ENCODE results near the gene ZIC5. TPM values are rescaled to one million over a fixed set of nuclear protein-coding genes. Genes with fewer than 3 reads are reported as not detected.

Gene ZIC5
- total RNA-seq, 3 donors from 2014 or later (not counting 1 experiment from before 2014, with no cell fraction given), result not detected

- H3K9me3 ChIP-seq (ENCODE audit: control insufficient read depth, insufficient read depth, low read length), result peaks cover 27% of the 10 kb centered on the region
Observed at GRCh38 chr13:99974939-99975561, 3.5 kb upstream of the ZIC5 start.

GRCh38 chr13:99974296-99974938 is 2.9 kb upstream of the ZIC5 start:
- H3K27me3 ChIP-seq (ENCODE audit: control insufficient read depth, insufficient read depth, low read length), result peaks cover 83% of the 10 kb centered on the region
- H3K4me3 Mint-ChIP-seq, result peak overlapping the region; percentile 15
- intact Hi-C loops (cut with micrococcal nuclease), result no loop called here
- peaks cover 20 to 25% of the 10 kb centered on the region in 2 donors for H3K4me1 Mint-ChIP-seq
- WGBS (ENCODE audit: insufficient coverage), result 21% methylated on average over 15 of the region's 18 CpGs
- no peak overlapping the region for H3K4me3 ChIP-seq (ENCODE audit: low read length)
- H3K9me3 ChIP-seq (ENCODE audit: control insufficient read depth, insufficient read depth, low read length), result peaks cover 27% of the 10 kb centered on the region
- ATAC-seq, result no peak
- no peaks in the 10 kb centered on the region for H3K36me3 ChIP-seq (ENCODE audit: control insufficient read depth, insufficient read depth, low read length)
- H3K4me1 ChIP-seq (ENCODE audit: control insufficient read depth, insufficient read depth, low read length), result peaks cover 26% of the 10 kb centered on the region
- H3K36me3 Mint-ChIP-seq, result peaks cover 22% of the 10 kb centered on the region
- peaks cover 0 to 4% of the 10 kb centered on the region in 2 donors for H3K9me3 Mint-ChIP-seq
- TF ChIP-seq CTCF (IDR thresholded peaks at IDR 0.05), result no peak
- H3K27ac ChIP-seq (ENCODE audit: low read length), result no peak overlapping the region
- no peak overlapping the region for H3K27ac Mint-ChIP-seq
- peak in 1 of 2 donors; percentile 17 for DNase-seq
- peaks cover 75 to 76% of the 10 kb centered on the region in 2 donors for H3K27me3 Mint-ChIP-seq (ENCODE audit: low read depth in 2 of 2)

More at GRCh38 chr13:99974939-99975561, 3.5 kb upstream of the ZIC5 start:
- H3K4me3 ChIP-seq (ENCODE audit: low read length), result no peak overlapping the region
- H3K27me3 ChIP-seq (ENCODE audit: control insufficient read depth, insufficient read depth, low read length), result peaks cover 87% of the 10 kb centered on the region
- H3K27ac ChIP-seq (ENCODE audit: low read length), result no peak overlapping the region
- H3K4me1 Mint-ChIP-seq, result peaks cover 14 to 18% of the 10 kb centered on the region in 2 donors
- H3K4me3 Mint-ChIP-seq, result no peak overlapping the region
- DNase-seq (peak in 1 of 2 donors; percentile 20), ATAC-seq (no peak)
- H3K36me3 ChIP-seq (ENCODE audit: control insufficient read depth, insufficient read depth, low read length), result no peaks in the 10 kb centered on the region
- peaks cover 0 to 4% of the 10 kb centered on the region in 2 donors for H3K9me3 Mint-ChIP-seq
- no peak overlapping the region for H3K27ac Mint-ChIP-seq
- peaks cover 22% of the 10 kb centered on the region for H3K36me3 Mint-ChIP-seq
- H3K27me3 Mint-ChIP-seq (ENCODE audit: low read depth in 2 of 2), result peaks cover 70 to 73% of the 10 kb centered on the region in 2 donors
- intact Hi-C loops (cut with micrococcal nuclease), result no loop called here
- 12% methylated on average over 33 of the region's 34 CpGs for WGBS (ENCODE audit: insufficient coverage)
- no peak for TF ChIP-seq CTCF (IDR thresholded peaks at IDR 0.05)
- peaks cover 26% of the 10 kb centered on the region for H3K4me1 ChIP-seq (ENCODE audit: control insufficient read depth, insufficient read depth, low read length)

GRCh38 chr13:99973808-99974185 is 2.2 kb upstream of the ZIC5 start:
- TF ChIP-seq CTCF (IDR thresholded peaks at IDR 0.05), result no peak
- intact Hi-C loops (cut with micrococcal nuclease), result no loop called here
- ATAC-seq, result no peak
- peaks cover 0 to 4% of the 10 kb centered on the region in 2 donors for H3K9me3 Mint-ChIP-seq
- 24% methylated on average over 5 of the region's 6 CpGs for WGBS (ENCODE audit: insufficient coverage)
- H3K27me3 Mint-ChIP-seq (ENCODE audit: low read depth in 2 of 2), result peaks cover 78 to 79% of the 10 kb centered on the region in 2 donors
- peaks cover 83% of the 10 kb centered on the region for H3K27me3 ChIP-seq (ENCODE audit: control insufficient read depth, insufficient read depth, low read length)
- peak in 1 of 2 donors; percentile 22 for DNase-seq
- H3K36me3 Mint-ChIP-seq, result peaks cover 22% of the 10 kb centered on the region
- H3K4me3 ChIP-seq (ENCODE audit: low read length), result no peak overlapping the region
- H3K4me3 Mint-ChIP-seq, result peak overlapping the region; percentile 40
- peaks cover 33% of the 10 kb centered on the region for H3K9me3 ChIP-seq (ENCODE audit: control insufficient read depth, insufficient read depth, low read length)
- H3K27ac ChIP-seq (ENCODE audit: low read length), result no peak overlapping the region
- peaks cover 25 to 29% of the 10 kb centered on the region in 2 donors for H3K4me1 Mint-ChIP-seq
- H3K27ac Mint-ChIP-seq, result no peak overlapping the region
- H3K36me3 ChIP-seq (ENCODE audit: control insufficient read depth, insufficient read depth, low read length), result no peaks in the 10 kb centered on the region
- peaks cover 26% of the 10 kb centered on the region for H3K4me1 ChIP-seq (ENCODE audit: control insufficient read depth, insufficient read depth, low read length)

All from natural killer cell (primary cell).